Suprapubic skin (tissue), 4 donors: Measurements from ENCODE around the gene RAB6B.

Source experiments
- POLR2A ChIP-seq, 2 donors: fragments of 450-650 bp; IDR thresholded peaks; one replicate each; pipeline ENCODE4 v1.6.1; 2017; ENCODE audit warnings: antibody characterized with exemption in 2 of 2, mild to moderate bottlenecking in 2 of 2, moderate library complexity in 2 of 2
- POLR2AphosphoS5 ChIP-seq, 3 donors: sonication (generic); formaldehyde crosslinking; IDR thresholded peaks; one replicate each; pipeline ENCODE4 v1.6.1; 2017; ENCODE audit warnings: antibody characterized with exemption in 3 of 3
- TF ChIP-seq, protein P1 (sequence below), 2 donors: fragments of 200-600 bp in 1 of 2; fragments of 450-650 bp in 1 of 2; sonication (generic) in 1 of 2; IDR thresholded peaks; one replicate each; pipeline ENCODE4 v1.5.1; 2016 to 2019; ENCODE audit warnings: antibody characterized with exemption in 2 of 2, mild to moderate bottlenecking in 1 of 2, moderate library complexity in 1 of 2

DNA sequence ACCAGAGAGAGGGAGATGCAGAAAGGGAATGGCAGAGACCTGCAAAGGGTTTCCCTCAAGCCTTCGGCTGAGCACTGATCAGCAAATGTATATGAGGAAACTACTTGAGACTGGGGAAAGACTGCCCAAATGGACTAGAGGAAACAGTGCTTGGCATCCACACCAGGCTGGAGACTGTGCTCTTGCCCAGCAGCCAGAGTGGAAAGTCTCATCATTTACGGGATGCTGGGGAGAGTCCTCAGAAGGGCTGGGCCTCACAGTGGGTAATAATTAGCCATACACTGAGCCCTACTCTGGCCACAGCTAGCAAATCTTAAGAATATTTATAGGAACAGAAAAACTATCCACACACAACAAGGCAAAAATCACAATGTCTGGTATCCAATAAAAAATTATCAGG lies 18.5 kb downstream of the RAB6B start:
- TF ChIP-seq, protein P1, sequence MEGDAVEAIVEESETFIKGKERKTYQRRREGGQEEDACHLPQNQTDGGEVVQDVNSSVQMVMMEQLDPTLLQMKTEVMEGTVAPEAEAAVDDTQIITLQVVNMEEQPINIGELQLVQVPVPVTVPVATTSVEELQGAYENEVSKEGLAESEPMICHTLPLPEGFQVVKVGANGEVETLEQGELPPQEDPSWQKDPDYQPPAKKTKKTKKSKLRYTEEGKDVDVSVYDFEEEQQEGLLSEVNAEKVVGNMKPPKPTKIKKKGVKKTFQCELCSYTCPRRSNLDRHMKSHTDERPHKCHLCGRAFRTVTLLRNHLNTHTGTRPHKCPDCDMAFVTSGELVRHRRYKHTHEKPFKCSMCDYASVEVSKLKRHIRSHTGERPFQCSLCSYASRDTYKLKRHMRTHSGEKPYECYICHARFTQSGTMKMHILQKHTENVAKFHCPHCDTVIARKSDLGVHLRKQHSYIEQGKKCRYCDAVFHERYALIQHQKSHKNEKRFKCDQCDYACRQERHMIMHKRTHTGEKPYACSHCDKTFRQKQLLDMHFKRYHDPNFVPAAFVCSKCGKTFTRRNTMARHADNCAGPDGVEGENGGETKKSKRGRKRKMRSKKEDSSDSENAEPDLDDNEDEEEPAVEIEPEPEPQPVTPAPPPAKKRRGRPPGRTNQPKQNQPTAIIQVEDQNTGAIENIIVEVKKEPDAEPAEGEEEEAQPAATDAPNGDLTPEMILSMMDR (IDR thresholded peaks at IDR 0.05) = no peak
- TF ChIP-seq POLR2AphosphoS5 (IDR thresholded peaks at IDR 0.05) = no peak
- TF ChIP-seq POLR2A (IDR thresholded peaks at IDR 0.05) = no peak
